Testis (tissue), 3 donors: Measurements from ENCODE around the gene AMBRA1. TPM values are rescaled to one million over a fixed set of nuclear protein-coding genes. Genes with fewer than 3 reads are reported as not detected.

ENCODE experiments used
- DNase-seq: peaks from one replicate; pipeline ENCODE4 v3.0.0-alpha.2; 2019
- H3K27ac ChIP-seq, 2 donors: fragments of 200-600 bp; sonication (generic); one replicate each; pipeline ENCODE4 v1.5.1; 2019
- H3K27me3 ChIP-seq: fragments of 200-600 bp; sonication (generic); one replicate; pipeline ENCODE4 v1.5.1; 2019
- H3K36me3 ChIP-seq: fragments of 200-600 bp; sonication (generic); one replicate; pipeline ENCODE4 v1.5.1; 2017; ENCODE audit warnings: low read depth; ENCODE audit errors: missing control alignments
- H3K4me1 ChIP-seq: fragments of 200-600 bp; sonication (generic); one replicate; pipeline ENCODE4 v1.5.1; 2019
- H3K4me3 ChIP-seq, 2 donors: fragments of 200-600 bp; sonication (generic); one replicate each; pipeline ENCODE4 v1.5.1; 2017 to 2019
- H3K9me3 ChIP-seq: fragments of 200-600 bp; sonication (generic); one replicate; pipeline ENCODE4 v1.5.1; 2017
- POLR2A ChIP-seq: fragments of 450-650 bp; IDR thresholded peaks from one replicate; pipeline ENCODE4 v1.6.1; 2017; ENCODE audit warnings: antibody characterized with exemption, mild to moderate bottlenecking, moderate library complexity
- WGBS, 2 donors: methylation state at CpG; one replicate each; pipeline ENCODE4 v1.1.5; 2018; 5-methylcytosine and 5-hydroxymethylcytosine counted together
- intact Hi-C: fragments of 100-400 bp; cut with DNase I; formaldehyde crosslinking; loops from one replicate; pipeline ENCODE4 v1.15.1; 2023; ENCODE audit warnings: low total_unique reads
- polyA plus RNA-seq: library from polyadenylated mRNA; stranded (reverse); fragments of 350-450 nt; fragmentation: Illumina TruSeq; extraction: RNeasy Lipid Tissue Mini Kit (QIAGEN cat#74804); gene quantifications from one replicate; pipeline ENCODE4 v1.2.3, GENCODE V29; 2014; ENCODE audit warnings: low read depth, low replicate concordance; ENCODE audit not compliant: insufficient read depth
- total RNA-seq, 2 donors: library from RNA; depleted of rRNA; stranded (reverse); fragments of >200 nt; gene quantifications; one replicate each; pipeline ENCODE4 v1.2.3, GENCODE V29; 2016
- TF ChIP-seq, protein P1 (sequence below), 3 experiments: fragments of 450-650 bp in 2 of 3; fragments of 200-600 bp in 1 of 3; sonication (generic) in 1 of 3; IDR thresholded peaks; one replicate each; pipeline ENCODE4 v1.5.1; 2016 to 2019; ENCODE audit warnings: antibody characterized with exemption in 3 of 3, mild to moderate bottlenecking in 2 of 3, moderate library complexity in 1 of 3

The AMBRA1 gene
- total and polyA plus RNA-seq, 3 donors from 2014 or later = 28.0 to 68.3 (median 55.6) TPM

DNA sequence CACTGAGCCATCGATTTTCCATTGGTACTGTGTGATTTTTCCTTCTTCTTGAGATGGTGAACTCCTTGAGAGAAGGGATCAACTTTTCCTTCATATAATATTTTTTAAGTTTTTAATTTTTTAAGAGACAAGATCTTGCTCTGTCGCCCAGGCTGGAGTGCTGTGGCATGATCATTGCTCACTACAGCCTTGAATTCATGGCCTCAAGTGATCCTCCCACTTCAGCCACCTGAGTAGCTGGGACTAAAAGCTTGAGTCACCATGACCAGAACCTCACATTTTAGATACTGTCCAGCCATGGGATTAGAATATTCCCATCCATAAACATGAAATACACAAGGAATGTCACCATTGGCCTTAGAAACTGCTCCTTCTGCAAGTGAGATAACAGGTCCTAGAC is 135.3 kb downstream of the AMBRA1 start:
- DNase-seq = no peak
- 95 to 97% methylated on average over 2 of the region's 2 CpGs for WGBS, 2 donors
- intact Hi-C loops = no loop called here

DNA sequence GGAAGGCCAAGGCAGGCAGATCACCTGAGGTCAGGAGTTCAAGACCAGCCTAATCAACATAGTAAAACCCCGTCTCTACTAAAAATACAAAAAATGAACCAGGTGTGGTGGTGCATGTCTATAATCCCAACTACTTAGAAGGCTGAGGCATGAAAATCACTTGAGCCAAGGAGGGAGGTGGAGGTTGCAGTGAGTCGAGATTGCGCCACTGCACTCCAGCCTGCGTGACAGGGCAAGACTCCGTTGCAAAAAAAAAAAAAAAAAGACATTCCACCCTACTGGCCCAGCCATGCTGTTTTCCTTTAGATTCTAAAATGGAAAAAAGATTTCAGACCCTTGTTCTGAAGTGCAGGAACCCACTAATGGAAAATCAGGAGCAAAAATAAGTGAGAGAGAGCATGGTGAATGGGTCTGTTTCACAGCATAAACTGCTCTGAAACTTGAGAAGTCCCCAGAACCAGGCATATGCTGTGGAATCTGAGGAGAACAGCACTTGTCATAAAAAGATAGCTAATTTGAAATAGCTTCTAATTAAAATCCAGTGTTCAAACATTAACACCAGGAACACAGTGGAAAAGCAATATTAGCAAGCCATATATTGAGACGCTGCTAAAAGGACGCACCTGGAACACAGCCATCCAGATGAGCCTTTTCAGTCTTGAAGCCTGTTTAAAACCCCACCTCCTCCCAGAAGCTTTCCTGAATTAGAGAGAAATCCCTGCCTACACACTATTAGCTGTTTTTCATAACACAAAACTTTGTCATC is 136.0 kb downstream of the AMBRA1 start:
- Histone ChIP-seq H3K4me3 (no peak overlapping the region), H3K4me1 (no peaks in the 10 kb centered on the region), H3K27ac (no peak overlapping the region), H3K36me3 (no peaks in the 10 kb centered on the region), H3K9me3 (no peaks in the 10 kb centered on the region), H3K27me3 (no peaks in the 10 kb centered on the region)
- 87 to 89% methylated on average over 7 of the region's 7 CpGs for WGBS, 2 donors
- intact Hi-C loops = no loop called here
- TF ChIP-seq POLR2A = no peak
- TF ChIP-seq, protein P1, sequence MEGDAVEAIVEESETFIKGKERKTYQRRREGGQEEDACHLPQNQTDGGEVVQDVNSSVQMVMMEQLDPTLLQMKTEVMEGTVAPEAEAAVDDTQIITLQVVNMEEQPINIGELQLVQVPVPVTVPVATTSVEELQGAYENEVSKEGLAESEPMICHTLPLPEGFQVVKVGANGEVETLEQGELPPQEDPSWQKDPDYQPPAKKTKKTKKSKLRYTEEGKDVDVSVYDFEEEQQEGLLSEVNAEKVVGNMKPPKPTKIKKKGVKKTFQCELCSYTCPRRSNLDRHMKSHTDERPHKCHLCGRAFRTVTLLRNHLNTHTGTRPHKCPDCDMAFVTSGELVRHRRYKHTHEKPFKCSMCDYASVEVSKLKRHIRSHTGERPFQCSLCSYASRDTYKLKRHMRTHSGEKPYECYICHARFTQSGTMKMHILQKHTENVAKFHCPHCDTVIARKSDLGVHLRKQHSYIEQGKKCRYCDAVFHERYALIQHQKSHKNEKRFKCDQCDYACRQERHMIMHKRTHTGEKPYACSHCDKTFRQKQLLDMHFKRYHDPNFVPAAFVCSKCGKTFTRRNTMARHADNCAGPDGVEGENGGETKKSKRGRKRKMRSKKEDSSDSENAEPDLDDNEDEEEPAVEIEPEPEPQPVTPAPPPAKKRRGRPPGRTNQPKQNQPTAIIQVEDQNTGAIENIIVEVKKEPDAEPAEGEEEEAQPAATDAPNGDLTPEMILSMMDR (IDR thresholded peaks at IDR 0.05) = no peak
- no peak for DNase-seq

More for the DNA sequence above, 135.3 kb downstream of the AMBRA1 start:
- H3K9me3 ChIP-seq = no peaks in the 10 kb centered on the region
- H3K4me1 ChIP-seq = no peaks in the 10 kb centered on the region
- TF ChIP-seq, protein P1 (IDR thresholded peaks at IDR 0.05) = no peak
- no peak for TF ChIP-seq POLR2A
- H3K4me3 ChIP-seq = no peak overlapping the region
- no peaks in the 10 kb centered on the region for H3K27me3 ChIP-seq
- H3K27ac ChIP-seq = no peak overlapping the region
- no peaks in the 10 kb centered on the region for H3K36me3 ChIP-seq

DNA sequence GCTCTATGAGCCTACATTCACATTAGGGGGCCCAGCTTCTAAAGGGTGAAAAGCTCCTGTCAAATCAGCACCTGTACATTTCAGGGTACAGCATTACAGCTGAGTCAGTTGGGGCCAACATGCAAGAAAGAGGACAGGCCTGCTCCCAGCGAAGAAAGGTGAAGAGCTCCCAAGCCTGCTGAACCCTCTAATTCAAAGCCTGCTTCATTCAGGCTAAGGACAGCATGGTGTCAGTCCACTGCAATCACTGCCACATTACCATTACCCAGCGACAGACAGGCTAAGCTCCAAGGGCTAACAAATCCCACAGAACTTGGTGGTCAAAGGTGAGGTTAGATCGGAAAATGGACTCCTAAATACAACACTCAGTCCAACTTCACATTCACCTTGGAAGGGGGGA is 136.8 kb downstream of the AMBRA1 start:
- Histone ChIP-seq H3K27ac (no peak overlapping the region), H3K9me3 (no peaks in the 10 kb centered on the region), H3K4me3 (no peak overlapping the region), H3K4me1 (no peaks in the 10 kb centered on the region), H3K36me3 (no peaks in the 10 kb centered on the region), H3K27me3 (no peaks in the 10 kb centered on the region)
- no peak for TF ChIP-seq POLR2A
- TF ChIP-seq, protein P1 (IDR thresholded peaks at IDR 0.05) = no peak
- DNase-seq = no peak
- intact Hi-C loops = no loop called here
- 95 to 98% methylated on average over 3 of the region's 3 CpGs for WGBS, 2 donors

DNA sequence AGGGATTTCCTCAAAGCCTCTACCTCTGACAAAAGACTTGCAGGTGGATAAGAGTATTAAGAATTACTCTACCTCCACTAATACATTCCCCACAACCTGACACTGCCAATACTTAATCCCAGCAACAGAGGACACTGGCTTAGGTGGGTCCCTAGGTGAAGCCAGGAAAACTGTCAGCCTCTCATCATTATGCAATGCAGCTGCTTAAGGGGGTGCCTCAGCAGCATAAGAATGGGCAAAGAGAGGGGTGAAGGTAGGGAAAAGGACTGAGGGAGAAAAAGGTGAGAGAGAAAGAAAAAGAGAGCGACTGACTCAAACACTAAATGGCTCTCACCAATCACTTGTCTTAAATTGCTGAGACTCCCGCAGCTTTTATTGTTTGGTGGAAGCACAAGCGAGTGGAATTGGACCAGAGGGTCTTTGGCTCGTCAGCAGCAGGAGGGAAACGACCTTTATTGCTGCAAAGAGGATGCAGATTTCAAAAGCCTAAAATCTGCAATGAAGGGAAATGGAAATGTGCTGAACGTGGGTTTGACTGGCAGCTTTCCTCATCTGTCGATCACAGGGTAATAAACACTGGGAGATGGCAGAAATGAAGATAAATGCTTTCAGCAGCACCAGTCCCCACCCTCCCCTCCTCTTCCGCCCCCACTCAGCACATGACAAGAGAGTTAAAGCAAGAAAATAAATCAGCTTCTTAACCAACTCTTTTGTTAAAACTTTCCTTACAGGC is 137.4 kb downstream of the AMBRA1 start:
- H3K27me3 ChIP-seq = no peaks in the 10 kb centered on the region
- no peaks in the 10 kb centered on the region for H3K9me3 ChIP-seq
- no peak overlapping the region for H3K4me3 ChIP-seq
- no peak for DNase-seq
- intact Hi-C loops = no loop called here
- no peaks in the 10 kb centered on the region for H3K36me3 ChIP-seq
- 78 to 79% methylated on average over 8 of the region's 8 CpGs for WGBS, 2 donors
- H3K27ac ChIP-seq = no peak overlapping the region
- H3K4me1 ChIP-seq = no peaks in the 10 kb centered on the region
- TF ChIP-seq POLR2A = no peak
- TF ChIP-seq, protein P1 (IDR thresholded peaks at IDR 0.05) = no peak
